CD4-positive, CD25-positive, alpha-beta regulatory T cell (primary cell): Measurements from ENCODE around the gene GNG14. TPM values are rescaled to one million over a fixed set of nuclear protein-coding genes. Genes with fewer than 3 reads are reported as not detected.
"Not testable (repeated sequence)": the region's sequence is repeated elsewhere in the genome, so short reads cannot be mapped to it uniquely, and the experiment has no call there.

ENCODE experiments used
- ATAC-seq, 2 donors: fragments of 150-1000 bp; cut with Tn5 transposase; one replicate each; pipeline ENCODE4 v1.10.0; 2021; ENCODE audit warnings: low read depth in 2 of 2, moderate number of reproducible peaks in 2 of 2, moderate library complexity in 1 of 2
- DNase-seq, 3 donors: peaks; one replicate each; pipeline versions ENCODE4 v3.0.0 to v3.0.0-alpha.2; 2012 to 2022; ENCODE audit warnings: mixed read lengths in 1 of 3
- H3K27ac ChIP-seq: one replicate; pipeline ENCODE4 v1.7.0; 2013; ENCODE audit warnings: mild to moderate bottlenecking, low read length; ENCODE audit not compliant: insufficient read depth, poor library complexity, severe bottlenecking
- H3K27me3 ChIP-seq: one replicate; pipeline ENCODE4 v1.7.0; 2013; ENCODE audit warnings: low read length; ENCODE audit not compliant: control insufficient read depth, insufficient read depth
- H3K36me3 ChIP-seq: one replicate; pipeline ENCODE4 v1.7.0; 2013; ENCODE audit warnings: mild to moderate bottlenecking, low read length, moderate library complexity; ENCODE audit not compliant: control insufficient read depth, insufficient read depth
- H3K4me1 ChIP-seq: 2 replicates; pipeline ENCODE4 v1.7.0; 2013; ENCODE audit warnings: mild to moderate bottlenecking, low read length; ENCODE audit not compliant: insufficient read depth, control insufficient read depth, poor library complexity, severe bottlenecking
- H3K4me3 ChIP-seq: one replicate; pipeline ENCODE4 v1.7.0; 2013; ENCODE audit warnings: low read depth, mild to moderate bottlenecking, low read length, moderate library complexity
- H3K9me3 ChIP-seq, 2 experiments: 1 replicate in 1 of 2; 2 replicates in 1 of 2; pipeline ENCODE4 v1.7.0; 2013; ENCODE audit warnings: low read length in 2 of 2, mild to moderate bottlenecking in 1 of 2, moderate library complexity in 1 of 2; ENCODE audit not compliant: control insufficient read depth in 2 of 2
- H3K27ac Mint-ChIP-seq, 3 donors: one replicate each; pipeline ENCODE4 v1.8.0; 2020 to 2022; ENCODE audit warnings: mild to moderate bottlenecking in 3 of 3, mixed read lengths in 3 of 3, moderate library complexity in 2 of 3
- H3K27me3 Mint-ChIP-seq: one replicate; pipeline ENCODE4 v1.8.0; 2022; ENCODE audit warnings: mild to moderate bottlenecking, mixed read lengths
- H3K36me3 Mint-ChIP-seq: one replicate; pipeline ENCODE4 v1.8.0; 2020; ENCODE audit warnings: mixed read lengths
- H3K4me1 Mint-ChIP-seq, 4 donors: one replicate each; pipeline ENCODE4 v1.8.0; 2020 to 2022; ENCODE audit warnings: mixed read lengths in 4 of 4, mild to moderate bottlenecking in 1 of 4
- H3K4me3 Mint-ChIP-seq, 4 donors: one replicate each; pipeline ENCODE4 v1.8.0; 2020 to 2022; ENCODE audit warnings: mild to moderate bottlenecking in 4 of 4, mixed read lengths in 4 of 4, moderate library complexity in 3 of 4
- H3K9me3 Mint-ChIP-seq, 7 donors: one replicate each; pipeline ENCODE4 v1.8.0; 2020 to 2022; ENCODE audit warnings: mixed read lengths in 7 of 7, mild to moderate bottlenecking in 3 of 7, moderate library complexity in 2 of 7
- polyA plus RNA-seq, 4 donors: library from polyadenylated mRNA; unstranded; fragments of 300-500 nt; fragmentation: Illumina TruSeq; gene quantifications; one replicate each; pipeline ENCODE4 v1.2.3, GENCODE V29; 2021
- total RNA-seq: library from RNA; stranded (reverse); gene quantifications from one replicate; pipeline ENCODE4 v1.2.3, GENCODE V29; 2022

GNG14 gene
- total and polyA plus RNA-seq, 5 donors from 2014 or later, result not detected

DNA sequence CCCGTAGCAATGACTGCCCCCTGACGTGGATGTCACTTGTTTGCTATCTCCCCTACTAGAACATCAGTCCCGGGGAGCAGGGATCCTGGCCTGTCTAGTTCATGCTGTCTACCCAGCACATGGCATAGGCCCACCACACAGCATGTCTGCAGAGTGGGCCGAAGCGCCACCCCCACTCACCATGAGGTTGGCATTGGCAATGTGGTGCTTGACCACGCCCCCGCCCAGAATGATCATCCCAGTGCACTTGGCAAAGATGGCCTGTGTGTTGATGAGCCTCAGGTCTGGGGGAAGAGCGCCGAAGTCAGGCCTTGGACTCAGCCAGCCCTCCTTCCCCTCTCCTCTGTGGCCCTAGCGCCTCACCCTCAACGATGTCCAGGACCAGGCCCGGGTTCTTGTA is 10.9 kb upstream of the GNG14 start:
- H3K36me3 Mint-ChIP-seq, result peaks cover 35% of the 10 kb centered on the region
- Histone ChIP-seq H3K27ac (no peak overlapping the region), H3K36me3 (peaks cover 54% of the 10 kb centered on the region), H3K4me1 (peaks cover 14% of the 10 kb centered on the region), H3K9me3 (no peaks in the 10 kb centered on the region), H3K4me3 (no peak overlapping the region), H3K27me3 (no peaks in the 10 kb centered on the region)
- ATAC-seq (no peak), DNase-seq (no peak)
- H3K27ac Mint-ChIP-seq, result peak overlapping the region in 2 of 3 donors; percentile 73 to 94
- H3K9me3 Mint-ChIP-seq, result no peaks in the 10 kb centered on the region
- peaks cover 9 to 44% (median 22%) of the 10 kb centered on the region in 4 donors for H3K4me1 Mint-ChIP-seq
- H3K27me3 Mint-ChIP-seq, result peaks cover 14% of the 10 kb centered on the region
- H3K4me3 Mint-ChIP-seq, result peak overlapping the region in 3 of 4 donors; percentile 29 to 88 (median 73)

DNA sequence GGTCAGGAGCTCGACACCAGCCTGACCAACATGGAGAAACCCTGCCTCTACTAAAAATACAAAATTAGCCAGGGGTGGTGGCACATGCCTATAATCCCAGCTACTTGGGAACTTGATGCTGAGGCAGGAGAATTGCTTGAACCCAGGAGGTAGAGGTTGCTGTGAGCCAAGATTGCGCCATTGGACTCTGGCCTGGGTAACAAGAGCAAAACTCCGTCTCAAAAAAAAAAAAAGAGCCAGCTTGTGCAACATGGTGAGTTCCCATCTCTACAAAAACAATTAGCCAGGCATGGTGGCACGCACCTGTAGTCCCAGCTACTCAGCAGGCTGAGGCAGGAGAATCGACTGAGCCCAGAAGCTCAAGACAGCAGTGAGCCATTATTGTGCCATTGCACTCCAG is 9.8 kb upstream of the GNG14 start:
- H3K27me3 ChIP-seq, H3K9me3 Mint-ChIP-seq, H3K27ac ChIP-seq, H3K4me3 ChIP-seq, H3K9me3 ChIP-seq, H3K27ac Mint-ChIP-seq, DNase-seq, H3K4me3 Mint-ChIP-seq, ATAC-seq: not testable (repeated sequence)
- Mint-ChIP-seq H3K27me3 (peaks cover 14% of the 10 kb centered on the region), H3K4me1 (peaks cover 9 to 41% (median 20%) of the 10 kb centered on the region in 4 donors), H3K36me3 (peaks cover 32% of the 10 kb centered on the region)
- H3K36me3 ChIP-seq, result peaks cover 50% of the 10 kb centered on the region
- H3K4me1 ChIP-seq, result peaks cover 14% of the 10 kb centered on the region

- H3K4me1 Mint-ChIP-seq, result peaks cover 9 to 38% (median 20%) of the 10 kb centered on the region in 4 donors
- peaks cover 14% of the 10 kb centered on the region for H3K27me3 Mint-ChIP-seq
- peak overlapping the region in 2 of 3 donors; percentile 20 to 59 for H3K27ac Mint-ChIP-seq
- peaks cover 41% of the 10 kb centered on the region for H3K36me3 ChIP-seq
- H3K27ac ChIP-seq, result no peak overlapping the region
- no peaks in the 10 kb centered on the region for H3K9me3 ChIP-seq
- no peak overlapping the region for H3K4me3 ChIP-seq
- H3K9me3 Mint-ChIP-seq, result peaks cover 0 to 2% (median 0%) of the 10 kb centered on the region in 7 donors
- ATAC-seq, result no peak
- no peak for DNase-seq
- peaks cover 27% of the 10 kb centered on the region for H3K36me3 Mint-ChIP-seq
- peaks cover 14% of the 10 kb centered on the region for H3K4me1 ChIP-seq
- H3K4me3 Mint-ChIP-seq, result peak overlapping the region; percentile 48 to 73 (median 66)
- H3K27me3 ChIP-seq, result no peaks in the 10 kb centered on the region
Measured at GRCh38 chr19:12680034-12680433, 7.8 kb upstream of the GNG14 start.

GRCh38 chr19:12681074-12681987 is 6.5 kb upstream of the GNG14 start, which contains the start of gene DHPS:
TSS of gene DHPS (minus strand) at chr19:12681880. CDS start at chr19:12681766, 114 bp downstream.
- Histone ChIP-seq H3K4me3 (peak within 1 kb of the TSS; percentile 81), H3K36me3 (peaks cover 28% of the 10 kb centered on the region), H3K27me3 (no peaks in the 10 kb centered on the region), H3K27ac (peak within 1 kb of the TSS; percentile 97), H3K9me3 (no peaks in the 10 kb centered on the region), H3K4me1 (peaks cover 14% of the 10 kb centered on the region)
- H3K9me3 Mint-ChIP-seq, result peaks cover 0 to 2% (median 0%) of the 10 kb centered on the region in 7 donors
- H3K27me3 Mint-ChIP-seq, result peaks cover 14% of the 10 kb centered on the region
- DNase-seq, result peak; percentile 89 to 99 (median 94)
- H3K36me3 Mint-ChIP-seq, result peaks cover 25% of the 10 kb centered on the region
- peaks cover 9 to 36% (median 18%) of the 10 kb centered on the region in 4 donors for H3K4me1 Mint-ChIP-seq
- peak within 1 kb of the TSS; percentile 95 to 100 (median 98) for H3K4me3 Mint-ChIP-seq
- peak within 1 kb of the TSS; percentile 95 to 100 (median 97) for H3K27ac Mint-ChIP-seq
- peak; percentile 80 to 83 for ATAC-seq

GRCh38 chr19:12685831-12686230 is 2.0 kb upstream of the GNG14 start:
- Mint-ChIP-seq H3K36me3 (peaks cover 5% of the 10 kb centered on the region), H3K4me3 (peak overlapping the region in 2 of 4 donors; percentile 38 to 73), H3K4me1 (peaks cover 4 to 11% (median 9%) of the 10 kb centered on the region in 4 donors), H3K27me3 (peaks cover 10% of the 10 kb centered on the region), H3K27ac (peak overlapping the region in 1 of 3 donors; percentile 46), H3K9me3 (peaks cover 0 to 2% (median 0%) of the 10 kb centered on the region in 7 donors)
- no peak overlapping the region for H3K27ac ChIP-seq
- peaks cover 8% of the 10 kb centered on the region for H3K4me1 ChIP-seq
- no peak for ATAC-seq
- no peak for DNase-seq
- no peaks in the 10 kb centered on the region for H3K9me3 ChIP-seq
- no peaks in the 10 kb centered on the region for H3K36me3 ChIP-seq
- H3K4me3 ChIP-seq, result no peak overlapping the region
- H3K27me3 ChIP-seq, result no peaks in the 10 kb centered on the region

- Histone ChIP-seq H3K27ac (no peak overlapping the region), H3K36me3 (no peaks in the 10 kb centered on the region), H3K4me1 (no peaks in the 10 kb centered on the region), H3K4me3 (no peak overlapping the region), H3K27me3 (no peaks in the 10 kb centered on the region), H3K9me3 (no peaks in the 10 kb centered on the region)
- no peaks in the 10 kb centered on the region for H3K36me3 Mint-ChIP-seq
- DNase-seq (no peak), ATAC-seq (no peak)
- H3K27me3 Mint-ChIP-seq, result no peaks in the 10 kb centered on the region
- H3K4me1 Mint-ChIP-seq, result no peaks in the 10 kb centered on the region
- no peak overlapping the region for H3K27ac Mint-ChIP-seq
- peak overlapping the region in 1 of 4 donors; percentile 52 for H3K4me3 Mint-ChIP-seq
- H3K9me3 Mint-ChIP-seq, result peaks cover 0 to 2% (median 0%) of the 10 kb centered on the region in 7 donors
Measured at GRCh38 chr19:12689012-12689411, 1.2 kb downstream of the GNG14 start.

- Histone ChIP-seq H3K4me1 (no peaks in the 10 kb centered on the region), H3K4me3 (no peak overlapping the region), H3K27me3 (no peaks in the 10 kb centered on the region), H3K36me3 (no peaks in the 10 kb centered on the region), H3K27ac (no peak overlapping the region), H3K9me3 (no peaks in the 10 kb centered on the region)
- DNase-seq (no peak), ATAC-seq (no peak)
- Mint-ChIP-seq H3K27me3 (no peaks in the 10 kb centered on the region), H3K27ac (no peak overlapping the region), H3K9me3 (peaks cover 0 to 1% (median 0%) of the 10 kb centered on the region in 7 donors), H3K4me1 (no peaks in the 10 kb centered on the region), H3K36me3 (no peaks in the 10 kb centered on the region), H3K4me3 (no peak overlapping the region)
Measured at GRCh38 chr19:12689581-12690216, 1.9 kb downstream of the GNG14 start.
